ENCODE measurements around the gene ITGA6. TPM values are rescaled to one million over a fixed set of nuclear protein-coding genes. Genes with fewer than 3 reads are reported as not detected.

Gene ITGA6
- total RNA-seq, 2 donors from 2014 or later: 90.0 to 210 TPM

GRCh38 chr2:172510548-172510947 is 83.2 kb downstream of the ITGA6 start:
- H3K4me3 ChIP-seq: no peak overlapping the region
- TF ChIP-seq POLR2A (IDR thresholded peaks at IDR 0.05): no peak
- no peak for TF ChIP-seq CTCF (IDR thresholded peaks at IDR 0.05)
- no peaks in the 10 kb centered on the region for H3K4me1 ChIP-seq
- no peak for DNase-seq
- H3K27ac ChIP-seq: no peak overlapping the region
- WGBS, 2 donors: 93% methylated on average over 5 of the region's 5 CpGs
- intact Hi-C loops (cut with DNase I): no loop called here
- H3K36me3 ChIP-seq (replicated peaks in 1 of 2; ENCODE audit: insufficient read depth in 1 of 2, low read depth in 2 of 2): peaks cover 0 to 4% of the 10 kb centered on the region in 2 donors
- peaks cover 0 to 19% (median 0%) of the 10 kb centered on the region in 3 donors for H3K9me3 ChIP-seq
- H3K27me3 ChIP-seq: no peaks in the 10 kb centered on the region
- no peak for ATAC-seq

GRCh38 chr2:172512810-172513523 is 85.6 kb downstream of the ITGA6 start:
- intact Hi-C loops (cut with DNase I): no loop called here
- DNase-seq (no peak), ATAC-seq (no peak)
- H3K27me3 ChIP-seq: no peaks in the 10 kb centered on the region
- no peak for TF ChIP-seq POLR2A (IDR thresholded peaks at IDR 0.05)
- TF ChIP-seq CTCF (IDR thresholded peaks at IDR 0.05): no peak
- no peak overlapping the region for H3K4me3 ChIP-seq
- peaks cover 0 to 19% (median 0%) of the 10 kb centered on the region in 3 donors for H3K9me3 ChIP-seq
- H3K36me3 ChIP-seq (replicated peaks in 1 of 2; ENCODE audit: insufficient read depth in 1 of 2, low read depth in 2 of 2): no peaks in the 10 kb centered on the region
- no peaks in the 10 kb centered on the region for H3K4me1 ChIP-seq
- no peak overlapping the region for H3K27ac ChIP-seq
- WGBS, 2 donors: 60 to 61% methylated on average over 5 of the region's 5 CpGs

GRCh38 chr2:172513524-172513900 is 86.1 kb downstream of the ITGA6 start:
- ATAC-seq: no peak
- H3K27ac ChIP-seq: no peak overlapping the region
- H3K4me3 ChIP-seq: no peak overlapping the region
- DNase-seq: no peak
- WGBS, 2 donors: 93 to 95% methylated on average over 6 of the region's 6 CpGs
- intact Hi-C loops (cut with DNase I): no loop called here
- no peaks in the 10 kb centered on the region for H3K36me3 ChIP-seq (replicated peaks in 1 of 2; ENCODE audit: insufficient read depth in 1 of 2, low read depth in 2 of 2)
- no peak for TF ChIP-seq POLR2A (IDR thresholded peaks at IDR 0.05)
- no peak for TF ChIP-seq CTCF (IDR thresholded peaks at IDR 0.05)
- no peaks in the 10 kb centered on the region for H3K4me1 ChIP-seq
- peaks cover 0 to 19% (median 0%) of the 10 kb centered on the region in 3 donors for H3K9me3 ChIP-seq
- no peaks in the 10 kb centered on the region for H3K27me3 ChIP-seq

- ATAC-seq (no peak), DNase-seq (no peak)
- TF ChIP-seq CTCF (IDR thresholded peaks at IDR 0.05) (no peak), POLR2A (IDR thresholded peaks at IDR 0.05) (no peak)
- Histone ChIP-seq H3K27me3 (no peaks in the 10 kb centered on the region), H3K4me3 (no peak overlapping the region), H3K4me1 (no peaks in the 10 kb centered on the region), H3K9me3 (peaks cover 0 to 19% (median 0%) of the 10 kb centered on the region in 3 donors), H3K36me3 (replicated peaks in 1 of 2; ENCODE audit: insufficient read depth in 1 of 2, low read depth in 2 of 2) (no peaks in the 10 kb centered on the region), H3K27ac (no peak overlapping the region)
- WGBS, 2 donors: 64 to 87% methylated on average over 15 of the region's 15 CpGs
- intact Hi-C loops (cut with DNase I): no loop called here
Observed at GRCh38 chr2:172513935-172514586, 86.7 kb downstream of the ITGA6 start.

Measured in body of pancreas (tissue), 4 donors.